Thymus (tissue), 2 donors: Measurements from ENCODE around the gene PTPN7. TPM values are rescaled to one million over a fixed set of nuclear protein-coding genes. Genes with fewer than 3 reads are reported as not detected.

Experiments
- polyA plus RNA-seq: library from polyadenylated mRNA; stranded (reverse); fragments of 200-250 nt; gene quantifications from one replicate; pipeline ENCODE4 v1.2.3, GENCODE V29; 2013
- total RNA-seq: library from RNA; stranded (reverse); fragments of 120-200 nt; gene quantifications from one replicate; pipeline ENCODE4 v1.2.4, GENCODE V29; 2013
- donor health status: healthy.

PTPN7 gene
- total and polyA plus RNA-seq, 2 donors: 75.2 to 114 TPM

Other genes starting within 250 kb of the PTPN7 start
- 0.24 TPM for gene LMOD1, start 214.1 kb downstream of the PTPN7 start, total RNA-seq
- 17.1 TPM for gene LMOD1, start 214.1 kb downstream of the PTPN7 start, polyA plus RNA-seq
- 47.1 TPM for gene TIMM17A, start 205.1 kb downstream of the PTPN7 start, total RNA-seq
- gene TIMM17A, start 205.1 kb downstream of the PTPN7 start, polyA plus RNA-seq: 48.9 TPM
- gene RNPEP, start 178.0 kb downstream of the PTPN7 start, total RNA-seq: 20.0 TPM
- 39.7 TPM for gene RNPEP, start 178.0 kb downstream of the PTPN7 start, polyA plus RNA-seq
- 2.3 TPM for gene ELF3, start 150.0 kb downstream of the PTPN7 start, total RNA-seq
- 13.6 TPM for gene ELF3, start 150.0 kb downstream of the PTPN7 start, polyA plus RNA-seq
- under 0.01 TPM for gene GPR37L1, start 37.7 kb downstream of the PTPN7 start, total RNA-seq
- gene GPR37L1, start 37.7 kb downstream of the PTPN7 start, polyA plus RNA-seq: 0.09 TPM
- 16.7 TPM for gene ARL8A, start 15.9 kb downstream of the PTPN7 start, total RNA-seq
- gene ARL8A, start 15.9 kb downstream of the PTPN7 start, polyA plus RNA-seq: 29.5 TPM
- gene LGR6, start 33.2 kb upstream of the PTPN7 start, total RNA-seq: 0.05 TPM
- gene LGR6, start 33.2 kb upstream of the PTPN7 start, polyA plus RNA-seq: 1.0 TPM
- 67.6 TPM for gene UBE2T, start 181.3 kb upstream of the PTPN7 start, total RNA-seq
- gene UBE2T, start 181.3 kb upstream of the PTPN7 start, polyA plus RNA-seq: 9.5 TPM
- gene PPP1R12B, start 188.1 kb upstream of the PTPN7 start, total RNA-seq: 7.5 TPM
- 8.2 TPM for gene PPP1R12B, start 188.1 kb upstream of the PTPN7 start, polyA plus RNA-seq